IMR-90 (cell line): ENCODE data around the gene CTNNA2. TPM values are rescaled to one million over a fixed set of nuclear protein-coding genes. Genes with fewer than 3 reads are reported as not detected.
A peak's percentile ranks its signal among the peaks of the same experiment; 100 is the strongest.

Experiments
- ATAC-seq: fragments of 200-7000 bp; cut with Tn5 transposase; 2 replicates; pipeline ENCODE4 v1.9.1; 2020; ENCODE audit warnings: low read depth, mild to moderate bottlenecking, moderate library complexity
- BruUV-seq: library from RNA; stranded (reverse); fragments of 400-500 nt; replicated peaks from 2 replicates; lab custom pipeline; 2021; lab: Mats Ljungman, UMichigan
- CTCF ChIA-PET: fragments of 300-600 bp; formaldehyde crosslinking; extraction: SDS; loops from one replicate; lab custom pipeline; 2021; ENCODE audit warnings: antibody characterized with exemption; lab: Yijun Ruan, JAX
- POLR2A ChIA-PET: fragments of 300-600 bp; sonication (Branson Sonifier 250); formaldehyde crosslinking; loops from one replicate; lab custom pipeline; 2022; ENCODE audit warnings: antibody characterized with exemption; ENCODE audit not compliant: unreplicated experiment; lab: Charles Lee
- DNase-seq: peaks from one replicate; pipeline ENCODE4 v3.0.0; 2013
- H2AFZ ChIP-seq: replicated peaks from 2 replicates; pipeline ENCODE3; 2013; ENCODE audit warnings: low read length, mild to moderate bottlenecking; ENCODE audit not compliant: poor library complexity
- H2AK5ac ChIP-seq: 2 replicates; pipeline ENCODE4 v1.6.1; 2013; ENCODE audit warnings: low read depth, low read length, inconsistent platforms
- H2AK9ac ChIP-seq: replicated peaks from 2 replicates; pipeline ENCODE3; 2013; ENCODE audit warnings: mild to moderate bottlenecking, low read depth, low read length, moderate library complexity; ENCODE audit not compliant: poor library complexity
- H2BK120ac ChIP-seq: 2 replicates; pipeline ENCODE4 v1.6.1; 2013; ENCODE audit warnings: low read depth, low read length, inconsistent platforms
- H2BK15ac ChIP-seq: 3 replicates; pipeline ENCODE4 v1.6.1; 2013; ENCODE audit warnings: low read depth, low read length, inconsistent platforms
- H2BK20ac ChIP-seq: 2 replicates; pipeline ENCODE4 v1.6.1; 2013; ENCODE audit warnings: low read depth, mild to moderate bottlenecking, inconsistent platforms, low read length, moderate library complexity
- H2BK5ac ChIP-seq: 2 replicates; pipeline ENCODE4 v1.6.1; 2013; ENCODE audit warnings: mild to moderate bottlenecking, low read depth, low read length, inconsistent platforms; ENCODE audit not compliant: poor library complexity, severe bottlenecking
- H3K14ac ChIP-seq: replicated peaks from 2 replicates; pipeline ENCODE4 v1.6.1; 2013; ENCODE audit warnings: low read depth, low read length, inconsistent platforms
- H3K18ac ChIP-seq: 2 replicates; pipeline ENCODE4 v1.6.1; 2013; ENCODE audit warnings: low read depth, low read length, control low read depth
- H3K23ac ChIP-seq: 2 replicates; pipeline ENCODE4 v1.6.1; 2013; ENCODE audit warnings: low read depth, low read length, inconsistent platforms
- H3K27ac ChIP-seq: 2 replicates; pipeline ENCODE4 v1.5.1; 2013; ENCODE audit warnings: mild to moderate bottlenecking, control low read depth, low read length; ENCODE audit not compliant: insufficient read depth
- H3K27me3 ChIP-seq: 2 replicates; pipeline ENCODE4 v1.6.1; 2013; ENCODE audit warnings: low read length; ENCODE audit not compliant: control insufficient read depth, insufficient read depth
- H3K36me3 ChIP-seq: 2 replicates; pipeline ENCODE4 v1.6.1; 2013; ENCODE audit warnings: low read length, mixed read lengths; ENCODE audit not compliant: control insufficient read depth, insufficient read depth
- H3K4ac ChIP-seq: 2 replicates; pipeline ENCODE4 v1.6.1; 2013; ENCODE audit warnings: low read depth, low read length, inconsistent platforms
- H3K4me1 ChIP-seq: 2 replicates; pipeline ENCODE4 v1.6.1; 2013; ENCODE audit warnings: low read length, mixed read lengths; ENCODE audit not compliant: control insufficient read depth, insufficient read depth
- H3K4me2 ChIP-seq: 2 replicates; pipeline ENCODE4 v1.6.1; 2013; ENCODE audit warnings: low read depth, mild to moderate bottlenecking, control low read depth, low read length, moderate library complexity
- H3K4me3 ChIP-seq: 2 replicates; pipeline ENCODE4 v1.5.1; 2013; ENCODE audit warnings: low read depth, mild to moderate bottlenecking, control low read depth, low read length, moderate library complexity; ENCODE audit not compliant: insufficient read depth
- H3K56ac ChIP-seq: 2 replicates; pipeline ENCODE4 v1.6.1; 2013; ENCODE audit warnings: low read length, inconsistent platforms; ENCODE audit not compliant: insufficient read depth; ENCODE audit errors: extremely low read depth
- H3K79me1 ChIP-seq, 2 experiments: 2 replicates each; pipeline ENCODE4 v1.6.1; 2013; ENCODE audit warnings: low read length in 2 of 2, inconsistent platforms in 1 of 2, low read depth in 1 of 2
- H3K9ac ChIP-seq: 2 replicates; pipeline ENCODE4 v1.6.1; 2013; ENCODE audit warnings: low read depth, low read length, control low read depth
- H3K9me1 ChIP-seq: 2 replicates; pipeline ENCODE4 v1.6.1; 2013; ENCODE audit warnings: low read length, inconsistent platforms; ENCODE audit not compliant: insufficient read depth
- H3K9me3 ChIP-seq: 2 replicates; pipeline ENCODE4 v1.6.1; 2013; ENCODE audit warnings: low read length; ENCODE audit not compliant: control insufficient read depth, insufficient read depth
- H4K20me1 ChIP-seq: 2 replicates; pipeline ENCODE4 v1.6.1; 2013; ENCODE audit warnings: low read length, inconsistent platforms; ENCODE audit not compliant: insufficient read depth
- H4K5ac ChIP-seq: 2 replicates; pipeline ENCODE4 v1.6.1; 2013; ENCODE audit warnings: mild to moderate bottlenecking, low read depth, low read length, control low read depth
- H4K8ac ChIP-seq, 2 experiments: 2 replicates each; pipeline ENCODE4 v1.6.1; 2013; ENCODE audit warnings: low read depth in 2 of 2, low read length in 2 of 2, control low read depth in 1 of 2, inconsistent platforms in 1 of 2
- H4K91ac ChIP-seq: 2 replicates; pipeline ENCODE4 v1.6.1; 2013; ENCODE audit warnings: low read depth, low read length, inconsistent platforms; ENCODE audit not compliant: insufficient read depth
- BHLHE40 ChIP-seq: fragments of 150-350 bp; IDR thresholded peaks from 2 replicates; pipeline ENCODE4 v1.6.1; 2016; ENCODE audit warnings: mild to moderate bottlenecking, low read depth, low read length
- MAFK ChIP-seq: IDR thresholded peaks from 2 replicates; pipeline ENCODE4 v1.6.1; 2012; ENCODE audit warnings: low read depth, low read length, improper control_type of control experiment
- WGBS, 2 experiments: methylation state at CpG; one replicate each; pipeline versions ENCODE4 v1.1.5 to v1.1.7; 2013; ENCODE audit warnings: missing lambda C conversion rate in 2 of 2; ENCODE audit not compliant: insufficient read length in 1 of 2; ENCODE audit errors: extremely low coverage in 2 of 2; 5-methylcytosine and 5-hydroxymethylcytosine counted together
- dilution Hi-C: fragments of 300-500 bp; cut with HindIII; formaldehyde crosslinking; loops from one replicate; pipeline ENCODE4 v1.14.3; 2018; ENCODE audit warnings: low sequenced_read_pairs; ENCODE audit not compliant: unreplicated experiment
- in situ Hi-C: fragments of 300-500 bp; cut with MboI; formaldehyde crosslinking; loops from 3 replicates; pipeline ENCODE4 v1.14.3; 2019; ENCODE audit warnings: low sequenced_read_pairs, inconsistent platforms, mixed read lengths
- intact Hi-C: fragments of 100-400 bp; cut with micrococcal nuclease; formaldehyde crosslinking; loops from 2 replicates; pipeline ENCODE4 v1.10.0; 2022
- polyA plus RNA-seq, 3 experiments: library from polyadenylated mRNA; depleted of rRNA; stranded (reverse); fragments of >200 nt; gene quantifications; 2 replicates each; pipeline ENCODE4 v1.2.3, GENCODE V29; 2012; ENCODE audit warnings: low replicate concordance in 1 of 3
- total RNA-seq: library from RNA; depleted of rRNA; stranded (reverse); fragments of >200 nt; gene quantifications from 2 replicates; pipeline ENCODE4 v1.2.3, GENCODE V29; 2012

Gene CTNNA2
- total and polyA plus RNA-seq, 2 of the 4 experiments (the other 2 are of a cell fraction) = not detected

DNA sequence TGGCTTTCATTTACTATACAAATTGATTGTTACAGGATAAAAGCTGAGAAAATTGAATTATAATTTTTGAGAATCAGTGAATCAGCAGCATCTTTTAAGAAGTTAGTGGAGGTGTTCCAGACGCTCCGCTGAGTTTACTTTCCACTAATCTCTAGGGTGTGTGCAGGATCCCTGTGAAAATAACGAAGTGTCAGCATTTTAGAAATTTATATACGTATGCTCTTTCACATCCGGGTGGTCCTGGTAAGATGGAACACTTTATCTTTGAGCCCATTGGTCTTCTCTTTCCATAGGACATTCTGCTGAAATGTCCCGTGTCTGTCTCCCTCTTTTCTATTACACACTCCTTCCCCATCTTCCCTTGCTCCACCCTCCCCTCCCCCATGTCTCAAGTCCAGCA is 1060.3 kb downstream of the CTNNA2 start:
- ATAC-seq (no peak), DNase-seq (no peak)
- no CpG with 5 or more reads among the region's 6 CpGs for WGBS, 2 experiments
- H3K18ac ChIP-seq = no peak overlapping the region
- no peak overlapping the region for H2AFZ ChIP-seq
- no peak overlapping the region for H2BK20ac ChIP-seq
- H3K9me1 ChIP-seq = no peaks in the 10 kb centered on the region
- no peaks in the 10 kb centered on the region for H3K36me3 ChIP-seq
- H3K4me1 ChIP-seq = no peaks in the 10 kb centered on the region
- H3K27ac ChIP-seq = no peak overlapping the region
- intact Hi-C loops = no loop called here
- no peak overlapping the region for H3K4me3 ChIP-seq
- no peak overlapping the region for H3K4me2 ChIP-seq
- no peak overlapping the region for H4K91ac ChIP-seq
- no peak overlapping the region for H2AK9ac ChIP-seq
- BruUV-seq = no TSS peak
- in situ Hi-C loops = no loop called here
- no peak overlapping the region for H3K56ac ChIP-seq
- H3K9me3 ChIP-seq = peaks cover 2% of the 10 kb centered on the region; the same call in 1 of the 2 replicates
- H4K8ac ChIP-seq = no peak overlapping the region
- H2BK15ac ChIP-seq = no peak overlapping the region
- H2BK5ac ChIP-seq = no peak overlapping the region
- no peak overlapping the region for H3K4ac ChIP-seq
- H3K9ac ChIP-seq = no peak overlapping the region
- H3K23ac ChIP-seq = no peak overlapping the region
- TF ChIP-seq BHLHE40 (no peak), MAFK (peak; percentile 51)
- no peaks in the 10 kb centered on the region for H3K27me3 ChIP-seq
- H2BK120ac ChIP-seq = no peak overlapping the region
- no peak overlapping the region for H3K14ac ChIP-seq
- CTCF ChIA-PET = no interaction called here
- no peak overlapping the region for H2AK5ac ChIP-seq
- no peaks in the 10 kb centered on the region for H4K20me1 ChIP-seq
- POLR2A ChIA-PET = no interaction called here
- no peak overlapping the region for H4K5ac ChIP-seq
- dilution Hi-C loops = no loop called here
- H3K79me1 ChIP-seq = no peaks in the 10 kb centered on the region
